ENCODE results near the gene DNM1.
A peak's percentile ranks its signal among the peaks of the same experiment; 100 is the strongest.

The DNM1 gene

GRCh38 chr9:128203024-128203706, at the start of gene DNM1:
DNM1 (plus strand) TSS chr9:128203379; CDS start chr9:128203471, 92 bp downstream.
- peak within 1 kb of the TSS; percentile 74 for H3K27ac ChIP-seq
- ChIA-PET CTCF (interaction anchor here (0.6 to 1.0 kb wide), 7 partner anchors 11 to 770 kb away, joined by 3 to 5 read pairs (median 4); no protein-coding TSS in a partner anchor), POLR2A (ENCODE audit: low non-redundant PET) (interaction anchor here (1.0 kb wide), 1 partner anchor 47 kb away, joined by 3 read pairs; no protein-coding TSS in a partner anchor)
- TF ChIP-seq, protein P1, sequence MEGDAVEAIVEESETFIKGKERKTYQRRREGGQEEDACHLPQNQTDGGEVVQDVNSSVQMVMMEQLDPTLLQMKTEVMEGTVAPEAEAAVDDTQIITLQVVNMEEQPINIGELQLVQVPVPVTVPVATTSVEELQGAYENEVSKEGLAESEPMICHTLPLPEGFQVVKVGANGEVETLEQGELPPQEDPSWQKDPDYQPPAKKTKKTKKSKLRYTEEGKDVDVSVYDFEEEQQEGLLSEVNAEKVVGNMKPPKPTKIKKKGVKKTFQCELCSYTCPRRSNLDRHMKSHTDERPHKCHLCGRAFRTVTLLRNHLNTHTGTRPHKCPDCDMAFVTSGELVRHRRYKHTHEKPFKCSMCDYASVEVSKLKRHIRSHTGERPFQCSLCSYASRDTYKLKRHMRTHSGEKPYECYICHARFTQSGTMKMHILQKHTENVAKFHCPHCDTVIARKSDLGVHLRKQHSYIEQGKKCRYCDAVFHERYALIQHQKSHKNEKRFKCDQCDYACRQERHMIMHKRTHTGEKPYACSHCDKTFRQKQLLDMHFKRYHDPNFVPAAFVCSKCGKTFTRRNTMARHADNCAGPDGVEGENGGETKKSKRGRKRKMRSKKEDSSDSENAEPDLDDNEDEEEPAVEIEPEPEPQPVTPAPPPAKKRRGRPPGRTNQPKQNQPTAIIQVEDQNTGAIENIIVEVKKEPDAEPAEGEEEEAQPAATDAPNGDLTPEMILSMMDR (conservative IDR thresholded peaks at IDR 0.05; ENCODE audit: low read depth): peak; percentile 100
- DNase-seq (ENCODE audit: low spot score): peak; percentile 99

DNA sequence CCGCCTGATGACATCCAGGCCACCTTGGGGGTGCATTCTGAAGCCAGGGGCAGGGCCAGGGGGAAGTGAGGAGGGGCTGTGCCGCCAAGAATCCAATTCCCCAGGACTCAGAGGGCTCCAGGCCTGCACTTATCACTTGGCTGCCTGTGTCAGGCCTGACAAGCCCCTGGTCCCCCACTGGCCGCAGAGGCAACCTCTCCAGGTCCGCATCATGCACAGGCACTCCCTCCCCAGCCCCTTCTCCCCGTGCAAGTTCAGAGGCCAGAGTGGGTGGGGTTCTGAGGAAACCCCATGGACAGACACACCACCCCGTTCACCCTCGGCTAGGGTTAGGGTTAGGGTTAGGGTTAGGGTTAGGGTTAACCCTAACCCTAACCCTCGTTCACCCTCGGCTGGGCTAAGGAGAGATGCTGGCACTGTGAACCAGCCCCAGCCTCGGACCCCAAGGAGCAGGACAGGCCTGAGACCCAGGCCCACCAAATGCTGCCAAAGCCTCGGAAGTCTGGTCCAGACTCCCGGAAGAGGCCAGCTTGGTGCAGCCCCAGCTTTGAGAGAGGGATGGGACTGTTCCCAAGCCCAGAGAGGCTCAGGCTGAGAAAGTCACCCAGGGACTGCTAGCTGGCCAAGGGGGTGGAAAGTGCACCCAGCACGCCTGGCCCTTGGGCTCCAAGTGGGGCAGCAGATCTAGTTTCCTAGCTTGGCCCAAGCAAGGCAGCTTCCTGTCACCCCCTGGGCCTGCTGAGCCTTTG, 49.1 kb upstream of the DNM1 start:
- TF ChIP-seq, protein P1 (conservative IDR thresholded peaks at IDR 0.05; ENCODE audit: low read depth): no peak
- no peak for DNase-seq (ENCODE audit: low spot score)
- CTCF ChIA-PET: interaction anchor here (0.6 kb wide), 1 partner anchor 25 kb away, joined by 4 read pairs; no protein-coding TSS in a partner anchor
- POLR2A ChIA-PET (ENCODE audit: low non-redundant PET): no interaction called here
- H3K27ac ChIP-seq: no peak overlapping the region

GRCh38 chr9:128155736-128156500, 47.3 kb upstream of the DNM1 start:
- TF ChIP-seq, protein P1 (conservative IDR thresholded peaks at IDR 0.05; ENCODE audit: low read depth): no peak
- ChIA-PET CTCF (no interaction called here), POLR2A (ENCODE audit: low non-redundant PET) (no interaction called here)
- H3K27ac ChIP-seq: no peak overlapping the region; the same call in 1 of the 2 replicates
- no peak for DNase-seq (ENCODE audit: low spot score)

- ChIA-PET CTCF (interaction anchor here (0.7 to 1.4 kb wide), 3 partner anchors 35 to 43 kb away, joined by 3 to 5 read pairs (median 3); no protein-coding TSS in a partner anchor), POLR2A (ENCODE audit: low non-redundant PET) (interaction anchor here (0.6 to 2.3 kb wide), 4 partner anchors 8 to 31 kb away, joined by 3 to 7 read pairs (median 4); no protein-coding TSS in a partner anchor)
- TF ChIP-seq, protein P1 (conservative IDR thresholded peaks at IDR 0.05; ENCODE audit: low read depth): no peak
- H3K27ac ChIP-seq: peak overlapping the region; percentile 77
- no peak for DNase-seq (ENCODE audit: low spot score)
These were observed 43.7 kb upstream of the DNM1 start for GRCh38 chr9:128159522-128159783.

DNA sequence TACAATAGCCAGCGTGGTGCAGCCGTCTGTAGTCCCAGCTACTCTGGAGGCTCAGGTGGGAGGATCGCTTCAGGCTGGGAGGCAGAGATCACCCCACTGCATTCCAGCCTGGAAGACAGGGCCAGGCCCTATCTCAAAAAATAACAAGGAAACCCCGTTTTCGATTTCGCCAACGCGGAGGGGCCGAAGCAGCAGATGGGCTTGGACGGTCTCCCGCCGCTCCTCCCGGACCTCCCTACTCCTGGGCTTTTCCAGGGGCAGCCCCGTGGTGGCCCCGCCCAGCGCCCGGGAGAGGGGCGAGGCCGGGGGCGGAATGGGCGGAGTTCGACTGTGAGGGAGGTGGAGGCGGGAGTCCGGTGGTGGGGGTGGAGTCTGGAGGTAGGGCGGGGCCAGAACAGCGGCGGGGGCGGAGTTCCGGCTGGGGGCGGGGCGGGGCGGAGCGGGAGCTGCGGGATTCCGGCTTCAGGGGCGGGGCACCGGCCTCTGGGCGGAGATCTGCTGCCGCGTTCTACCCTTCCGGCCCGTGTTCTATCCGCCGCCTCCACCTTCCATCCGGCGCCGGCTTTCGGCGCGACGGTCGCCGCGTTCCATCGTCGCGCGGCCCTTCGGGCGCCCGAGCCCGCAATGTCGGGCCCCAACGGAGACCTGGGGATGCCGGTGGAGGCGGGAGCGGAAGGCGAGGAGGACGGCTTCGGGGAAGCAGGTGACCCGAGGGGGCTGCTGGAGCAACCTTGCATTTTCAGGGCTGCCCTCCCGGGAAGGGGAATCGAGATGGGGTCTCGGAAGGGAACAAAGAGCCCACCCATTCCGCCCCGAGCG, 43.2 kb upstream of the DNM1 start, which contains the start of gene BBLN:
TSS of gene BBLN (plus strand) at position 482 of the 819 bp plus-strand sequence. CDS start at position 625, 143 bp downstream.
- CTCF ChIA-PET: interaction anchor here (0.7 to 1.4 kb wide), 4 partner anchors 35 to 44 kb away, joined by 3 to 5 read pairs (median 4); no protein-coding TSS in a partner anchor
- POLR2A ChIA-PET (ENCODE audit: low non-redundant PET): interaction anchor here (0.6 to 2.3 kb wide), 4 partner anchors 8 to 31 kb away, joined by 3 to 7 read pairs (median 4); no protein-coding TSS in a partner anchor
- DNase-seq (ENCODE audit: low spot score): peak; percentile 100
- H3K27ac ChIP-seq: peak within 1 kb of the TSS; percentile 77
- TF ChIP-seq, protein P1 (conservative IDR thresholded peaks at IDR 0.05; ENCODE audit: low read depth): no peak

All from RWPE1 (cell line).